Lung (tissue), 12 donors: ENCODE data around the gene PTPRN2. TPM values are rescaled to one million over a fixed set of nuclear protein-coding genes. Genes with fewer than 3 reads are reported as not detected.

Experiments used
- ATAC-seq: fragments of 200-7000 bp; cut with Tn5 transposase; one replicate; pipeline ENCODE4 v1.9.1; 2020; ENCODE audit warnings: moderate number of reproducible peaks; ENCODE audit not compliant: insufficient read depth, low FRiP score
- DNase-seq, 3 donors: peaks; one replicate each; pipeline ENCODE4 v3.0.0-alpha.2; 2013 to 2017
- H3K27ac ChIP-seq, 2 donors: one replicate each; pipeline ENCODE4 v1.5.1; 2013; ENCODE audit warnings: mild to moderate bottlenecking in 2 of 2, moderate library complexity in 2 of 2, control low read depth in 1 of 2, inconsistent platforms in 1 of 2, low read depth in 1 of 2, low read length in 1 of 2
- H3K27me3 ChIP-seq, 3 donors: one replicate each; pipeline ENCODE4 v1.5.1; 2013; ENCODE audit warnings: low read length in 2 of 3; ENCODE audit not compliant: control insufficient read depth in 3 of 3, insufficient read depth in 3 of 3
- H3K36me3 ChIP-seq, 4 donors: one replicate each; pipeline ENCODE4 v1.5.1; 2013; ENCODE audit warnings: low read length in 4 of 4, mild to moderate bottlenecking in 1 of 4, moderate library complexity in 1 of 4; ENCODE audit not compliant: control insufficient read depth in 4 of 4, insufficient read depth in 4 of 4
- H3K4me1 ChIP-seq, 5 donors: one replicate each; pipeline ENCODE4 v1.5.1; 2013; ENCODE audit warnings: low read length in 5 of 5, mild to moderate bottlenecking in 2 of 5, moderate library complexity in 1 of 5; ENCODE audit not compliant: control insufficient read depth in 5 of 5, insufficient read depth in 5 of 5
- H3K4me3 ChIP-seq: one replicate; pipeline ENCODE4 v1.5.1; 2013; ENCODE audit warnings: mild to moderate bottlenecking, control low read depth, moderate library complexity
- H3K9ac ChIP-seq, 2 donors: one replicate each; pipeline ENCODE4 v1.5.1; 2013; ENCODE audit warnings: low read length in 2 of 2, control low read depth in 1 of 2; ENCODE audit not compliant: insufficient read depth in 1 of 2
- H3K9me3 ChIP-seq, 4 donors: one replicate each; pipeline ENCODE4 v1.5.1; 2013; ENCODE audit warnings: low read length in 3 of 4, mild to moderate bottlenecking in 1 of 4, moderate library complexity in 1 of 4; ENCODE audit not compliant: control insufficient read depth in 4 of 4, insufficient read depth in 3 of 4
- WGBS, 2 donors: extraction: QIAGEN DNeasy Blood & Tissue Kit; methylation state at CpG; one replicate each; pipeline ENCODE4 v1.1.7; 2013; 5-methylcytosine and 5-hydroxymethylcytosine counted together
- polyA plus RNA-seq, 2 donors: library from polyadenylated mRNA; stranded (reverse); fragments of 200-250 nt; gene quantifications; one replicate each; pipeline ENCODE4 v1.2.1, GENCODE V29; 2013
- total RNA-seq, 2 donors: library from RNA; depleted of rRNA in 1 of 2; stranded (reverse); fragments of >200 nt in 1 of 2; gene quantifications; one replicate each; pipeline ENCODE4 v1.2.1, GENCODE V29; 2014 to 2021
- TF ChIP-seq, protein P1 (sequence below): IDR thresholded peaks from 2 replicates; pipeline ENCODE4 v1.5.1; 2012; ENCODE audit warnings: mild to moderate bottlenecking; ENCODE audit errors: control extremely low read depth, extremely low read depth
- donor health status: control.
- donor health status: control.
- donor health status: Bipolar disorder and iron deficiency.
- donor health status: healthy.
- donor health status: DM: yes; HTN: yes; CAD: no.

The PTPRN2 gene
- total and polyA plus RNA-seq, 4 donors: 2.1 to 7.4 (median 4.4) TPM

DNA sequence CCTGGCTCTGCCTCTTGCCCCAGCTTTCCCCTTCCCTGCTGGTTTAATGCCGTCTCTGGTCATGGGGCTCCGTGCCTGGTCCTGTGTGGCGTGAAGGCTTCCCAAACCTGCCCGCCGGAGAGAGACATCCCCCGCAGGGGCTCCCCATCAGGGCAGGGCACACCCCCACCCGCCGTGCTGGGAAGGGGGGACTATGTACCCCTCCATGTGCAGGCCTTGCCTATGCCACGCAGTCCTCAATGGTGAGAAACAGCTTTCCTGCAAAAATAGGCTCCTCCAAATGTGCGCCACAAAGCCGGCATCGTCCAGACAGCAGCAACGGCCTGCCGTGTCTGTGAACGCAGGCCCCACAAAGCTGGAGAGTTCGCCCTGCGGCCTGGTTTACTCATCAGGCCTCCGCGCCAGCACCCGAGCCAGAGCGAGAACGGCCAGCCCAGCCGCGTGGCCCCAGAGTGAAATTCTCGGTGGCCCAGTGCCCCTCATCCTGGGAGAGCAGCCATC is 937.4 kb downstream of the PTPRN2 start:
- H3K36me3 ChIP-seq: no peaks in the 10 kb centered on the region
- ATAC-seq (no peak), DNase-seq (no peak)
- H3K27me3 ChIP-seq: no peaks in the 10 kb centered on the region
- no peak overlapping the region for H3K9ac ChIP-seq
- no peak overlapping the region for H3K4me3 ChIP-seq
- 91 to 95% methylated on average over 25 of the region's 25 CpGs for WGBS, 2 donors
- no peaks in the 10 kb centered on the region for H3K4me1 ChIP-seq
- H3K27ac ChIP-seq: no peak overlapping the region
- TF ChIP-seq, protein P1, sequence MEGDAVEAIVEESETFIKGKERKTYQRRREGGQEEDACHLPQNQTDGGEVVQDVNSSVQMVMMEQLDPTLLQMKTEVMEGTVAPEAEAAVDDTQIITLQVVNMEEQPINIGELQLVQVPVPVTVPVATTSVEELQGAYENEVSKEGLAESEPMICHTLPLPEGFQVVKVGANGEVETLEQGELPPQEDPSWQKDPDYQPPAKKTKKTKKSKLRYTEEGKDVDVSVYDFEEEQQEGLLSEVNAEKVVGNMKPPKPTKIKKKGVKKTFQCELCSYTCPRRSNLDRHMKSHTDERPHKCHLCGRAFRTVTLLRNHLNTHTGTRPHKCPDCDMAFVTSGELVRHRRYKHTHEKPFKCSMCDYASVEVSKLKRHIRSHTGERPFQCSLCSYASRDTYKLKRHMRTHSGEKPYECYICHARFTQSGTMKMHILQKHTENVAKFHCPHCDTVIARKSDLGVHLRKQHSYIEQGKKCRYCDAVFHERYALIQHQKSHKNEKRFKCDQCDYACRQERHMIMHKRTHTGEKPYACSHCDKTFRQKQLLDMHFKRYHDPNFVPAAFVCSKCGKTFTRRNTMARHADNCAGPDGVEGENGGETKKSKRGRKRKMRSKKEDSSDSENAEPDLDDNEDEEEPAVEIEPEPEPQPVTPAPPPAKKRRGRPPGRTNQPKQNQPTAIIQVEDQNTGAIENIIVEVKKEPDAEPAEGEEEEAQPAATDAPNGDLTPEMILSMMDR: no peak
- no peaks in the 10 kb centered on the region for H3K9me3 ChIP-seq

DNA sequence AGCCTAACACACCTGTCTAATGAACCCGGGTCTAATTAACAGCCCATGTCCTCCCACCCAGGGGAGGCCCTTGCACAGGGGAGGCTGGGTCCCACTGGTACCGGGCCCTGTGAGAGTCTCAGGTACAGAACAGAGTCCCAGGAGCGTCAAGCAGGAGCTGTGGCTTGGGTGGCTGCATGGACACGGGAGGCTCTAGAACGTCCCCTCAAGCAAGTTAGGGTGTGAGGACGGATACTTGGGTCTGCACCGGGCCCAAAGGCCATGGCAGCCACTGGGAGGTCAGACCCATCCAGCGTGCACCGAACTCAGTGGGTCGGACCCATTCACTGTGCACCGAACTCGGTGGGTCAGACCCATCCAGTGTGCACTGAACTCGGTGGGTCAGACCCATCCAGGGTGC is 941.1 kb downstream of the PTPRN2 start:
- 94 to 97% methylated on average over 13 of the region's 13 CpGs for WGBS, 2 donors
- H3K4me3 ChIP-seq: no peak overlapping the region
- no peak overlapping the region for H3K27ac ChIP-seq
- no peaks in the 10 kb centered on the region for H3K4me1 ChIP-seq
- H3K9me3 ChIP-seq: peaks cover 0 to 3% (median 0%) of the 10 kb centered on the region in 4 donors
- H3K36me3 ChIP-seq: no peaks in the 10 kb centered on the region
- ATAC-seq: no peak
- no peak for DNase-seq
- no peak overlapping the region for H3K9ac ChIP-seq
- TF ChIP-seq, protein P1: no peak
- no peaks in the 10 kb centered on the region for H3K27me3 ChIP-seq

DNA sequence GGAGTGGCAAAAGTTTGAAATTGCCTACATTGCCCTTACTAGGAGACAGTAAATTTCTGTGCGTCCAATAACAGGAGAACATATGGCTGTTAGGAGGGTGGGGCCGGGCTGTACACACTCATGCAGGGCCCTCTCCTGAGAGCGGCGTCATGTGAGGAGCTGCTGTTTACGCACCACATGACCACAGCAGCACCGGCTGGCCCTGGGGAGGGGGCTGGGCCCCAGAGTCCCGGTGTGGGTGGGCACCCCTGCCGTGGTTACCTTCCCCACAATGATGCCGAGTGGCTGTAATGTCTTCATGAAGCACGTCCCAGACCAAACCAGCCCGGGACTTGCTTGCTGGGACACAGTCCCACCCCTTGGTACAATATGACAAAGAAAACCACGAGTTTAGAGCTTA is 942.1 kb downstream of the PTPRN2 start:
- H3K27ac ChIP-seq: no peak overlapping the region
- whole genome bisulfite sequencing, 2 donors: 79% methylated on average over 12 of the region's 12 CpGs
- H3K4me3 ChIP-seq: no peak overlapping the region
- peaks cover 0 to 5% (median 2%) of the 10 kb centered on the region in 4 donors for H3K9me3 ChIP-seq
- H3K27me3 ChIP-seq: no peaks in the 10 kb centered on the region
- H3K4me1 ChIP-seq: no peaks in the 10 kb centered on the region
- H3K36me3 ChIP-seq: no peaks in the 10 kb centered on the region
- ATAC-seq (no peak), DNase-seq (no peak)
- TF ChIP-seq, protein P1: no peak
- H3K9ac ChIP-seq: no peak overlapping the region

DNA sequence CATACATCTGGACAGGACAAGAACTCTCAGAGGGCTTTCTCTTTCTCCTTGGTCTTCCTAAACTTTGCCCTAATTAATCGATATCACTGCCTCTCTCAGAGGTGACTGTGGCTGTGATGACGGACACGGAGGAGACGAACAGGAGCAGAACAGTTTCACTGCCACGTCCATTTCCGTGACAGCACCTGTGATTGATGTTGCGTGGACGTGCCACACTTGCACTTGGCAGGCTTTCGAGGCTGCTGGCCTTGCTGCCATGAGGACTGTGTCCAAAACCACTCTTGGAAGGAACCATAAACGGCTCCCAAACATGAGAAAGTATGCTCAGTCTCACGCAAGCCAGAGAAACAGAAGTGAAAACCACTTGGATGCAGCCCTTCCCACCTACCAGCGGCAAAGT is 942.7 kb downstream of the PTPRN2 start:
- Histone ChIP-seq H3K9me3 (peaks cover 0 to 7% (median 3%) of the 10 kb centered on the region in 4 donors), H3K4me1 (no peaks in the 10 kb centered on the region), H3K4me3 (no peak overlapping the region), H3K36me3 (no peaks in the 10 kb centered on the region), H3K27me3 (no peaks in the 10 kb centered on the region), H3K27ac (no peak overlapping the region), H3K9ac (no peak overlapping the region)
- WGBS, 2 donors: 87 to 90% methylated on average over 12 of the region's 12 CpGs
- TF ChIP-seq, protein P1: no peak
- DNase-seq (no peak), ATAC-seq (no peak)
